Measurements from ENCODE around the gene ZNF292.

GRCh38 chr6:87165185-87165584 lies 9.8 kb downstream of the ZNF292 start:
- TF ChIP-seq CTCF (IDR thresholded peaks at IDR 0.05) (no peak), POLR2AphosphoS5 (IDR thresholded peaks at IDR 0.05) (no peak)

Measured in stomach (tissue), 4 donors.